ENCODE data around the gene UNC5C.

GRCh38 chr4:95141361-95141760, 407.4 kb downstream of the UNC5C start:
- TF ChIP-seq CTCF (IDR thresholded peaks at IDR 0.05; ENCODE audit: low read length): no peak
- no peak for TF ChIP-seq EZH2 (IDR thresholded peaks at IDR 0.05; ENCODE audit: borderline replicate concordance, low read length)
